Endothelial cell of umbilical vein (primary cell): ENCODE results near the gene RANBP3L. TPM values are rescaled to one million over a fixed set of nuclear protein-coding genes. Genes with fewer than 3 reads are reported as not detected.

ENCODE experiments used
- BruUV-seq: library from RNA; stranded (reverse); fragments of 400-500 nt; replicated peaks from 2 replicates; lab custom pipeline; 2021; lab: Mats Ljungman, UMichigan
- CTCF ChIA-PET: fragments of 300-600, 350-600 bp; sonication (Branson Sonifier 250); formaldehyde crosslinking; loops from one replicate; lab custom pipeline; 2021; ENCODE audit warnings: antibody characterized with exemption, inconsistent platforms; lab: Charles Lee
- POLR2A ChIA-PET: fragments of 300-600, 350-600 bp; sonication (Branson Sonifier 250); formaldehyde crosslinking; loops from one replicate; lab custom pipeline; 2021; ENCODE audit warnings: antibody characterized with exemption, inconsistent platforms; lab: Charles Lee
- DNase-seq: peaks from one replicate; pipeline ENCODE4 v3.0.0-alpha.2; 2011; ENCODE audit warnings: low read depth, low spot score
- FAIRE-seq: peaks from 2 replicates; lab custom pipeline; 2011; peaks lifted over from hg19 to GRCh38; lab: Jason Lieb, UNC
- H2AFZ ChIP-seq: 2 replicates; pipeline ENCODE4 v1.6.0; 2012; ENCODE audit warnings: low read depth, low read length, control low read depth, inconsistent platforms
- H3K27ac ChIP-seq: 2 replicates; pipeline ENCODE4 v1.5.1; 2011; ENCODE audit warnings: low read depth, mild to moderate bottlenecking, control low read depth, low read length, moderate library complexity; ENCODE audit not compliant: insufficient read depth
- H3K27me3 ChIP-seq, 2 experiments: 2 replicates each; pipeline versions ENCODE4 v1.6.0 to v1.6.1; 2011; ENCODE audit warnings: low read length in 2 of 2, mixed read lengths in 1 of 2; ENCODE audit not compliant: control insufficient read depth in 2 of 2, insufficient read depth in 2 of 2
- H3K36me3 ChIP-seq, 2 experiments: 2 replicates in 1 of 2; 3 replicates in 1 of 2; pipeline ENCODE4 v1.5.1; 2011; ENCODE audit warnings: low read length in 2 of 2, mild to moderate bottlenecking in 1 of 2, moderate library complexity in 1 of 2; ENCODE audit not compliant: control insufficient read depth in 2 of 2, insufficient read depth in 2 of 2; ENCODE audit errors: extremely low read depth in 1 of 2
- H3K4me1 ChIP-seq: 3 replicates; pipeline ENCODE4 v1.5.1; 2011; ENCODE audit warnings: mild to moderate bottlenecking, low read length; ENCODE audit not compliant: control insufficient read depth, insufficient read depth; ENCODE audit errors: extremely low read depth
- H3K4me2 ChIP-seq: 2 replicates; pipeline ENCODE4 v1.6.1; 2011; ENCODE audit warnings: low read length, control low read depth, mixed read lengths; ENCODE audit not compliant: insufficient read depth
- H3K4me3 ChIP-seq, 3 experiments: fragments of 200-600 bp in 1 of 3; sonication (generic), shearing (Covaris generic) in 1 of 3; replicated peaks in 1 of 3; 2 replicates each; pipeline ENCODE4 v1.5.1; 2011 to 2016; ENCODE audit warnings: control low read depth in 3 of 3, low read length in 3 of 3, mild to moderate bottlenecking in 2 of 3, inconsistent platforms in 1 of 3, low read depth in 1 of 3, moderate library complexity in 1 of 3; ENCODE audit not compliant: insufficient read depth in 1 of 3
- H3K79me2 ChIP-seq: 2 replicates; pipeline ENCODE4 v1.6.0; 2012; ENCODE audit warnings: low read length, inconsistent platforms; ENCODE audit not compliant: control insufficient read depth, insufficient read depth
- H3K9ac ChIP-seq: replicated peaks from 2 replicates; pipeline ENCODE3; 2011; ENCODE audit warnings: low read length, control low read depth; ENCODE audit not compliant: insufficient read depth; ENCODE audit errors: extremely low read depth
- H3K9me1 ChIP-seq: replicated peaks from 3 replicates; pipeline ENCODE4 v1.6.0; 2011; ENCODE audit warnings: mild to moderate bottlenecking, low read length; ENCODE audit not compliant: control insufficient read depth, insufficient read depth; ENCODE audit errors: extremely low read depth
- H3K9me3 ChIP-seq: replicated peaks from 2 replicates; pipeline ENCODE4 v1.5.1; 2012; ENCODE audit warnings: low read length, inconsistent platforms; ENCODE audit not compliant: control insufficient read depth, insufficient read depth
- H4K20me1 ChIP-seq: replicated peaks from 2 replicates; pipeline ENCODE3; 2011; ENCODE audit warnings: mild to moderate bottlenecking, low read length; ENCODE audit not compliant: control insufficient read depth, insufficient read depth; ENCODE audit errors: extremely low read depth
- EZH2 ChIP-seq: IDR thresholded peaks from 2 replicates; pipeline ENCODE4 v1.6.1; 2012; ENCODE audit warnings: borderline replicate concordance, low read depth, mild to moderate bottlenecking, moderate library complexity, low read length, inconsistent platforms; ENCODE audit not compliant: severe bottlenecking
- FOS ChIP-seq: IDR thresholded peaks from 2 replicates; pipeline ENCODE4 v1.6.1; 2011; ENCODE audit warnings: mild to moderate bottlenecking, low read length, moderate library complexity, borderline replicate concordance; ENCODE audit not compliant: insufficient read depth
- GATA2 ChIP-seq: IDR thresholded peaks from 2 replicates; pipeline ENCODE4 v1.7.0; 2011; ENCODE audit warnings: low read depth, mild to moderate bottlenecking, moderate library complexity, mixed read lengths, low read length; ENCODE audit not compliant: insufficient read length, insufficient read depth
- JUN ChIP-seq: IDR thresholded peaks from 2 replicates; pipeline ENCODE4 v1.6.1; 2011; ENCODE audit warnings: borderline replicate concordance, low read depth; ENCODE audit not compliant: insufficient read length, insufficient read depth
- MYC ChIP-seq: IDR thresholded peaks from one replicate; pipeline ENCODE4 v1.6.1; 2011; ENCODE audit warnings: mild to moderate bottlenecking, low read depth, low read length
- POLR2A ChIP-seq: IDR thresholded peaks from 2 replicates; pipeline ENCODE4 v1.6.1; 2012; ENCODE audit warnings: low read depth, mild to moderate bottlenecking, control low read depth, low read length
- POLR2AphosphoS5 ChIP-seq: IDR thresholded peaks from 2 replicates; pipeline ENCODE4 v1.6.1; 2012; ENCODE audit warnings: low read depth, mild to moderate bottlenecking, control low read depth, low read length, moderate library complexity; ENCODE audit not compliant: insufficient read depth
- dilution Hi-C: fragments of 300-500 bp; cut with MboI; formaldehyde crosslinking; loops from one replicate; pipeline ENCODE4 v1.15.0; 2019; ENCODE audit warnings: low sequenced_read_pairs; ENCODE audit not compliant: extremely low pct_ligation_motif_present
- intact Hi-C: fragments of 100-400 bp; cut with micrococcal nuclease; formaldehyde crosslinking; loops from one replicate; pipeline ENCODE4 v1.10.0; 2022
- polyA plus RNA-seq, 4 experiments: library from polyadenylated mRNA; depleted of rRNA in 3 of 4; stranded (reverse) in 3 of 4; unstranded in 1 of 4; fragments of >200 nt; gene quantifications; 2 replicates each; pipeline versions ENCODE4 v1.2.1 to v1.2.3, GENCODE V29; 2011 to 2012; ENCODE audit warnings: missing spikeins in 1 of 4
- total RNA-seq: library from RNA; stranded (reverse); gene quantifications from 2 replicates; pipeline ENCODE4 v1.2.3, GENCODE V29; 2021
- TF ChIP-seq, protein P1 (sequence below): IDR thresholded peaks from 2 replicates; pipeline ENCODE4 v1.6.1; 2011; ENCODE audit not compliant: insufficient read depth, insufficient read length
- TF ChIP-seq, protein P2 (sequence below), 2 donors: IDR thresholded peaks; 1 replicate in 1 of 2; 2 replicates in 1 of 2; pipeline ENCODE4 v1.5.1; 2011; ENCODE audit warnings: low read length in 2 of 2, mild to moderate bottlenecking in 2 of 2, moderate library complexity in 2 of 2, control low read depth in 1 of 2, inconsistent platforms in 1 of 2, low read depth in 1 of 2; ENCODE audit not compliant: insufficient read depth in 1 of 2; ENCODE audit errors: extremely low read depth in 1 of 2

Gene RANBP3L
- total and polyA plus RNA-seq, 2 donors (not counting 3 experiments of a cell fraction or from before 2014, with no cell fraction given): not detected

DNA sequence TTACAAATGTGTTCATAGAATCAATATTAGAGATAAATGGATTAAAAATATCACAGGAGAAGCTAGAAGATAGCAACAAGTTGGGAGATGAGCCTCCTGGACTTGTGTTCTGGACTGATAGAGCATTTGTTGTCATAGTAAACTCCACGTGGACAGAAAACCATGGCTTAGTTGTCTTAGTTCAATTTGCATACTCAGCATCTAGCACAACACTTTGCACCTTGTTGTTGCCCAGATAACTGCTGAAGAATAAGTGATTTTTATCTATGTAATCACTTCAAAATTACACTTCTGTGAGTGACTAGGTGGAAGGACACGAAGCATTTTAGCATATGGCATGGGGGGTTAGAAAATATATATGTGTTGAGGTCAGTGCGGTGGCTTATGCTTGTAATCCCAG lies 4.0 kb downstream of the RANBP3L start:
- Histone ChIP-seq H3K4me3 (no peak overlapping the region), H3K36me3 (no peaks in the 10 kb centered on the region), H3K4me1 (no peaks in the 10 kb centered on the region), H3K9ac (no peak overlapping the region), H3K79me2 (no peaks in the 10 kb centered on the region), H3K27me3 (peaks cover 0 to 15% of the 10 kb centered on the region in 2 experiments), H2AFZ (no peak overlapping the region), H3K27ac (no peak overlapping the region), H3K4me2 (no peak overlapping the region), H3K9me3 (no peaks in the 10 kb centered on the region), H4K20me1 (no peaks in the 10 kb centered on the region), H3K9me1 (no peaks in the 10 kb centered on the region)
- intact Hi-C loops (no loop called here), dilution Hi-C loops (no loop called here)
- CTCF ChIA-PET: interaction anchor here (1.1 kb wide), 2 partner anchors 10 to 56 kb away, joined by 3 read pairs; partner anchors contain the start of gene NADK2
- TF ChIP-seq POLR2A (no peak), EZH2 (no peak), GATA2 (no peak), FOS (no peak)
- TF ChIP-seq, protein P1, sequence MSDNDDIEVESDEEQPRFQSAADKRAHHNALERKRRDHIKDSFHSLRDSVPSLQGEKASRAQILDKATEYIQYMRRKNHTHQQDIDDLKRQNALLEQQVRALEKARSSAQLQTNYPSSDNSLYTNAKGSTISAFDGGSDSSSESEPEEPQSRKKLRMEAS: no peak
- DNase-seq (no peak), FAIRE-seq (no peak)
- POLR2A ChIA-PET: no interaction called here
- BruUV-seq: no TSS peak

DNA sequence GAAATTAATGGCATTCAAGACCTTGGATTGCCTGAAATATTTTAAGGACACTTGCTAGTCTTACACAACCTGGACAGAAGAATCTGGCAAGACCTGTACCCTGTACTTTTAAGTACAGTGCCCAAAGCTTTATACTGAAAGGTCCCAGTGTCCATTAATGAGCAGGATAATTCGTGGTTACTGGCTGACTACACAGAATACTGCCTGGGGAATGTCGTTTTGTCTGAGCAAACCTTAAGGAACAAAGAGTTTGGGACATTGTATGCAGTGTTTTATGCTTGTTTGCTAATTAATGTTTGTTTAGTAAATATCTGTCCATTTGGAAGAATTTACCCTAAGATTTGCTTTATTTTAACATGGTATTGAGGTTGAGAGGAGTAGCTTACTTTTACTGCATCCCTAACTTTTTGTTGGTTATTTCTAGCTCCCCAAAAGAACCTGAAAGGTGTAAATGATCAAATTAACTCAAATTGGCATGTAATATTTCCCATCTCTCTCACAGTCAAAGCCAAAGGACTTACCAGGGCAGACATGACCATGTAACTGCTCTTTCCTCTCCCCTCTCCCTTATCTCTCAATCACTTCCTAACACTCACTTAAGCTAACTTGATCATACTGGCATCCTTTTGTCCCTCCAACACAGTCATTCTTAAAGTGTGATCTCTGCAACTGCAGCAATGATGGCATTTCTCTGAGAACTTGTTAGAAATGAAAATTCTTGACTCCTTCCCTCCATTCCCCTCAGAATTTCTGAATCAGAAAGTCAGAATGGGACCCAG lies 15.7 kb downstream of the RANBP3L start:
- ChIA-PET POLR2A (no interaction called here), CTCF (no interaction called here)
- BruUV-seq: no TSS peak
- H3K79me2 ChIP-seq: no peaks in the 10 kb centered on the region
- no peak overlapping the region for H3K4me3 ChIP-seq
- FAIRE-seq: no peak
- no peaks in the 10 kb centered on the region for H3K9me3 ChIP-seq
- H3K36me3 ChIP-seq: no peaks in the 10 kb centered on the region
- no peaks in the 10 kb centered on the region for H3K9me1 ChIP-seq
- DNase-seq: no peak
- no peaks in the 10 kb centered on the region for H3K4me1 ChIP-seq
- intact Hi-C loops: no loop called here
- TF ChIP-seq MYC: no peak
- TF ChIP-seq EZH2: no peak
- no peak for TF ChIP-seq GATA2
- no peak for TF ChIP-seq JUN
- no peak for TF ChIP-seq FOS
- TF ChIP-seq, protein P2, sequence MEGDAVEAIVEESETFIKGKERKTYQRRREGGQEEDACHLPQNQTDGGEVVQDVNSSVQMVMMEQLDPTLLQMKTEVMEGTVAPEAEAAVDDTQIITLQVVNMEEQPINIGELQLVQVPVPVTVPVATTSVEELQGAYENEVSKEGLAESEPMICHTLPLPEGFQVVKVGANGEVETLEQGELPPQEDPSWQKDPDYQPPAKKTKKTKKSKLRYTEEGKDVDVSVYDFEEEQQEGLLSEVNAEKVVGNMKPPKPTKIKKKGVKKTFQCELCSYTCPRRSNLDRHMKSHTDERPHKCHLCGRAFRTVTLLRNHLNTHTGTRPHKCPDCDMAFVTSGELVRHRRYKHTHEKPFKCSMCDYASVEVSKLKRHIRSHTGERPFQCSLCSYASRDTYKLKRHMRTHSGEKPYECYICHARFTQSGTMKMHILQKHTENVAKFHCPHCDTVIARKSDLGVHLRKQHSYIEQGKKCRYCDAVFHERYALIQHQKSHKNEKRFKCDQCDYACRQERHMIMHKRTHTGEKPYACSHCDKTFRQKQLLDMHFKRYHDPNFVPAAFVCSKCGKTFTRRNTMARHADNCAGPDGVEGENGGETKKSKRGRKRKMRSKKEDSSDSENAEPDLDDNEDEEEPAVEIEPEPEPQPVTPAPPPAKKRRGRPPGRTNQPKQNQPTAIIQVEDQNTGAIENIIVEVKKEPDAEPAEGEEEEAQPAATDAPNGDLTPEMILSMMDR (IDR thresholded peaks at IDR 0.05; ENCODE audit: extremely low read depth in 1 of 2, insufficient read depth in 1 of 2, low read depth in 1 of 2, low read length in 2 of 2): no peak
- no peak for TF ChIP-seq POLR2AphosphoS5
- TF ChIP-seq, protein P1: no peak
- no peak for TF ChIP-seq POLR2A
- H3K27me3 ChIP-seq: no peaks in the 10 kb centered on the region
- H2AFZ ChIP-seq: no peak overlapping the region
- no peak overlapping the region for H3K9ac ChIP-seq
- H3K27ac ChIP-seq: no peak overlapping the region
- dilution Hi-C loops: no loop called here
- no peak overlapping the region for H3K4me2 ChIP-seq
- H4K20me1 ChIP-seq: no peaks in the 10 kb centered on the region
